NCI-H345 treated with DMSO at 0.1 percent for 48 hours (cell line): ENCODE measurements around the gene HAGHL.
A peak's percentile ranks its signal among the peaks of the same experiment; 100 is the strongest.
"Not testable (repeated sequence)": the region's sequence is repeated elsewhere in the genome, so short reads cannot be mapped to it uniquely, and the experiment has no call there.

Source experiments
- DNase-seq: peaks from one replicate; lab custom pipeline; 2025; ENCODE audit not compliant: unreplicated experiment; lab: John Stamatoyannopoulos, UW

Gene HAGHL

DNA sequence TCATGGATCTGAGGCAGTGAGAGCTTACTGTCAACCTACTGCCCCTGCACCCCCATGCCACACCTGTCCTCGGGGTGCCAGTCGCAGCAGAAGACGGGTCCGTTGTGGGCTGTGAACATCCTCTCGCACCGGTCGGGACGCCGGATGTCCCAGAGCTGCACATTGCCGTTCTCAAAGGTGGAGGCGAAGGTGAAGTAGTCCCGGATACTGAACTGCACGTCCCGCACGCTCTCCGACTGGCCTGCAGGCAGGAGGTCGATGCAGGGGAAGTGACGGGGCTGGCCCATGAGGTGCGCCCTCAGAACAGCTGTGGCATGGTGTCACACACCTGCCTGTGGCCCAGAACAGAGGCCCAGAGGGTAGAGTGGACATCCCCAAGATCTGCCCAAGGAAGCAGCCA, 39.4 kb upstream of the HAGHL start:
- DNase-seq = no peak

DNA sequence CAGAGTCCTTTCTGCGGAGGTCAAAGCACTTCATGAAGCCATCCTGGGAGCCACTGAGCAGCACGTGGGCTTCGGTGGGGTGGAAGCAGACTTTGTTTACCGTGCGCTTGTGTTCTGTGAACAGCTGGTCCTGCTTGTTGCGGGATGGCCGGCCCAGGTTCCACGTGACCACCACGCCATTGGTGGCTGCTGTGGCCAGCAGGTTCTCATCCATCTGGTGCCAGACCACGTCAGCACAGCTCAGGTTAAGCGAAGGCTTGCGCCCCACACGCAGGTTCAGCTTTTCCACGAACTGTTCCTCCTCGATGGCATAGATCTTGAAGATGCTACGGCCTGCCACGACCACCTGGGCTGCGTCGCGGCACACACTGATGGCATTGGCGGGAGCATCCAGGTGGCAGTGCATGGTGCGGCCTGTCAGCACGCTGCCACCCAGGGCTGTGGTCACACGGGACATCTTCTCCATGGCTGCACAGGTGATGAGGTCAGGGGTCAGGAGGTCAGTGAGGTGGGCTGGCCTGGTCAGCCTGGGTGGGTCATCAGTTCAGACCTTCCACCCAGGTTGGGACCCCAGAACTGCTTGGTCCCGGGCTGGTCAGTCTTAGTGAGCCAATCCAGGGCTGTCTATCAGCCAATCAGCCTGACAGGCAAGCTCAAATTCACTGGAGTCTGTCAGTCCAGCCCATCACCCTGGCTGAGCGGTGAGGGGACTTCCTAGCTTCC, 37.6 kb upstream of the HAGHL start:
- DNase-seq = no peak

- not testable (repeated sequence) for DNase-seq
These were observed 35.7 kb upstream of the HAGHL start for GRCh38 chr16:691242-691641.

GRCh38 chr16:692356-693108, 34.4 kb upstream of the HAGHL start:
- no peak for DNase-seq

DNA sequence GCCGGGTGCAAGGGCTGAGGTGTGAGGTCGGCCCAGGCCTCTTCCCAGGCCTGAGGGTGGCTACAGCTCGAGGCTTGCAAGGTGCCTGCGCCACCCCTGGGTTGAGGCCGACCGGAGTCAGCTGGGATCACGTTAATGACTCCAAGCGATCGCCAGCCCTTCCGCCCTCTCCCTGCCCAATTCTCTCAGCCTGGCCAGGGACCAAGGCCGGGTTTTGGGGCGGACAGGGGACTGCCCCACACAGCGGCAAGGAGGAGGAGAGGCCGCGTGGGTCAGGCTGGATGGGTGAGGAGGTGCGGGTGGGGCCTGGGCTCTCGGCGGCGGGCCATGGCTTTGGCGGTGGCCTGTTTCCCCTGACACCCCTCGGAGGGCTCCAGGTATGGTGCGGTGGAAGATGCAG, 33.5 kb upstream of the HAGHL start:
- no peak for DNase-seq

DNA sequence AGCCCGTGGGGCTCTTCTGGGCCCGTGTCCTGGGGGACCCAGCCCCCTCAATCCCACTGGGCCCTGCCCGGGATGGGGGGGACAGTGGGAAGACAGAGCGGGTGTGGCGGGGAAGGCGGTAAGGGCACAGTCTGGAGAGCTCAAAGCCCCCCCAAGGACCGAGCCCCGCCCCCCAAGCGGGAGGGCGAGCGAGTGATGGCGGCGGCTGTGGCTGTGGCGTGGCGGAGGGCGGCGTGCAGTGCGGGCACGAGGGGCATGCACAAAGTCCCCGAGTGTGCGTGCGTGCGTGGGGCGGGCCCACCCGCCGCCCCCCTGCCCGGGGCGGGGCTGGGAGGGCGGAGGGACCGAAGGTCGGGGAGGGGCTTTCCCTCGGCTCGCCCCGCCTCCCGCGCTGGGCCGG, 33.1 kb upstream of the HAGHL start:
- no peak for DNase-seq

DNA sequence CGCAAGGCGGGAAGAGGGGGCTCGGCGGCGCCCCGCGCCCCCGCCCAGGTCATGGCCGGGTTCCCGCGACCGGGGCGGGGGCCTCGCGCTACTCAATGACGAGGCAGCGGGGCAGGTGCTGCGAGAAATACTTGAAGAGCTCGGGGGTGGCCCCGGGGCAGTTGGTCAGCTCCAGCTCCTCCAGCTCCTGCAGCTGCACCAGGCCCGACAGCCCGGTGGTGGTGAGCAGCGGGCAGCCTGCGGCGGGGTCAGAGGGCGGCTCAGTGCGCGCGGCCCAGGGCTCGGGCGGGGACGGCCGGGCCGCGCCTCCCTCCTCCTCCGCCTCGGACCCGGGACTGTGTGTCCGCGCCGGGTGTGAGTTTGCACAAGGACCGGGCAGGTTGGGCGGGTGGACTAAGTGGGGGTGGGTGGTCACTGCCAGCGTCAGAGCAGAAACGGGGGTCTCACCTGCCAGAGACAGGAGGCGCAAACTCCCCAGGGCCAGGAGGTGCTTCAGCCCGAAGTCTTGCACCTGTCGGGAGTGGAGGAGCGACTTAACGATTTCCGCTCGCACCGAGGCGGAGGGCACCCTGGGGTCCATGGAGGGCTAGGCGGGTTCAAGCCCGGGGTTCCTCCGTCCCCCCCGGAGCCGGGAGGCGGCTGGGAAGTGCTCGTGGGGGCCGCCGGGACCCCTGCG, 32.6 kb upstream of the HAGHL start:
- no peak for DNase-seq

GRCh38 chr16:694863-695354, 32.0 kb upstream of the HAGHL start:
- DNase-seq = no peak

DNA sequence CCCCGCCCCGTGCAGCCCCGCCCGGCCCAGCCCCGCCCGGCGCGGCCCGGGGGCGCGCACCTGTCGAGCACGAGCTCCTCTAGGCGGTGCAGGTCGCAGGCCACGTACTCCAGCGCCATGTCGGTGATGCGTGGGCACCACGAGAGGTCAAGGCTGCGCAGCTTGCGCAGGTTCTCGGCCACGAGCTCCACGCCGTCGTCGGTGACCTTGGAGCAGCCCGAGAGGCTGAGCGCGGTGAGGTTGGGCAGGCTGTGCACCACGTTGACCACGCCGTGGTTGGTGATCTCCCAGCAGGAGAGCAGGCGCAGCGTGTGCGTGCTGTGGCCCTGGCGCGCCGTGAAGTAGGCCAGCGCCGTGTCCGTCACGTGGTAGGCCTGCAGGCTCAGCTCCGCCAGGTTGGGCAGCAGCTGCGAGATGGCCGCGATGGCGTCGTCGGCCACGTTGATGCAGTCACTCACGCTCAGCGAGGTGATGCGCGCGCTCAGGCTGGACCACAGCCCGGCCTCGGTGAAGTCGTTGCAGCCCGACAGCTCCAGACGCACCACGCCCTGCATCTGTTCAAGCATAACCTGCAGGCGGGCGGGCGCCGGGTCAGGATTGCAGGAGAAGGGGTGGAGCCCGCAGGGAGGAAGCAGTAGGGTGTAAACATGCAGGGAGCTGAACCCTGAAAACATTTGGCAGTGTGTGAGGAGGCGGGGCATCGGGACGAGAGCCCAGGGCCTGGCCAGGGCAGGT, 31.4 kb upstream of the HAGHL start:
- DNase-seq = peak; percentile 88

GRCh38 chr16:698911-699671, 27.8 kb upstream of the HAGHL start:
- DNase-seq = no peak

DNA sequence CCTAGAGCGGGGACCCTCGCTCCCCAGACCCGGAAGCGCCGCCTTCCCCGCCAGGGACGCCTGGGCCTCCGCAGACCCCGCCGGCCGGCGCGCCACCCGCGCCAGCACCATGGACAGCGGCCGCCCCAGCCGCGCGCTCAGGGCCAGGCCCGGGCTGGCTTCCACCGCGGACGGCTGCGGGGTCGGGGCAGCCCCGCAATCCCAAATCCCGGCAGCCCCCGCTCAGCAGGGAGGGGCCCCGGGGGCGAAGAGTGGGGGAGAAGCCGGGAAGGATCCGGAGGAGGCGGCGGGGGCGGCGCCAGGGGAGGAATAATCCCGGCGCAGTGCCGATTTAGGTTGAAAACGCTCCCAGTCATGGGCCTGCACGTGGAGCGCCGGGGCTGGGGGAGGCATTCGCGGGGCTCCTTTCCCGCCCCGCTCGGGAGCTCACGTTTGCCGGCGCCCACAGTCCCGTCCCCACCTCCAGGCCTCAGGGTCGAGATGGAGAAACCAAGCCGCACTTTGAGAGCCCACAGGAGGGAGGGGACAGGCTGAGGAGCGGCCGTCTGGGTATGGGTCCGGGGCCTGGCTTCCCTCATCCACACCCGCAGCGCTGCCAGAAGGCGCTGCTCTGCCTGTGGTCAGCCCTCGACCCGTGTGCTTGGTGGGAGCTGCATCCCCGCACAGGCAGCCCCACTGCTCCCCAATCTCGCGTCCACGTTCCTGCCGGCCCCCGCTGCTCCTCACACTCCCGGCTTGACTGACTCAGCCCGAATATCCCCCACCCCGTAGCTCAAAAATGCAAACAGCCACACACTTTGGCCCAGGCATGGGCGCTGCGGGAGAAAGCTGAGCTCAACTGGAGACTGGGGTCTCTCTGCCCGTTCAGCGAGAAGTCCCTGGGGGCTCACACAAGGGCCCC, 26.0 kb upstream of the HAGHL start:
- no peak for DNase-seq

- DNase-seq = no peak
These were observed 24.6 kb upstream of the HAGHL start for GRCh38 chr16:702341-702740.

- no peak for DNase-seq
These were observed 23.5 kb upstream of the HAGHL start for GRCh38 chr16:703406-703805.

DNA sequence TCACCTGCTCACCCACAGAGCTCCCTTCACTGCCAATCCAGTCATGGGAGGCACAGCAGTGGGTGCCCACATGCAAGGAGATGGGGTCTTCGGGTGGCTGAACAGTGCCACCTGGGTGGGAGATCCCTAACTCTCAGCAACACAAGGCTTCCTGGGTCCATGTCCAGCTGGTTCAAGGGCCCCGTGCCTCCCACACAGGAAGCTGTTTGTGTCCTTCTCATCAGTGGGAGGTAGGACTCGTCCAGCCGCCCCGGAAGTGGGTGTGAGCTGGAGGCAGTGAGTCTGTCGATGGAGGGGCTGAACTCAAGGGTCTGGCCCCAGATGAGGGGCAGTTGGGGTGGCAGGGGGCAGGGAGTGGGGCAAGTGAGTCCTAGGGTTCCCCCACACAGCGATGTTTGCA, 22.9 kb upstream of the HAGHL start:
- DNase-seq = no peak

- DNase-seq = no peak
These were observed 22.1 kb upstream of the HAGHL start for GRCh38 chr16:704552-705380.

GRCh38 chr16:705431-706188, 21.3 kb upstream of the HAGHL start, which contains the start of gene FBXL16:
Gene FBXL16, minus strand, starts transcription at chr16:705801. Its CDS starts 8,396 bp downstream, at chr16:697405.
- DNase-seq = peak; percentile 63

GRCh38 chr16:706189-707061, 20.5 kb upstream of the HAGHL start:
- DNase-seq = no peak
